HG02588 (cell line): ENCODE results near the gene AGMAT.
"Not testable (repeated sequence)": the region's sequence is repeated elsewhere in the genome, so short reads cannot be mapped to it uniquely, and the experiment has no call there.

ENCODE experiments used
- ATAC-seq: cut with Tn5 transposase; IDR thresholded peaks from one replicate; pipeline ENCODE4 v1.9.1; 2021; ENCODE audit warnings: mild to moderate bottlenecking, moderate library complexity; ENCODE audit not compliant: unreplicated experiment

The AGMAT gene

GRCh38 chr1:15616373-15617172, 31.7 kb upstream of the AGMAT start:
- peak; percentile 10 for ATAC-seq

GRCh38 chr1:15610167-15610566, 25.3 kb upstream of the AGMAT start:
- ATAC-seq = no peak

- no peak for ATAC-seq
These were observed 24.8 kb upstream of the AGMAT start for GRCh38 chr1:15609631-15610030.

GRCh38 chr1:15605398-15606383, 20.8 kb upstream of the AGMAT start:
- no peak for ATAC-seq

GRCh38 chr1:15604400-15604799, 19.5 kb upstream of the AGMAT start:
- not testable (repeated sequence) for ATAC-seq

GRCh38 chr1:15603966-15604282, 19.1 kb upstream of the AGMAT start:
- ATAC-seq = not testable (repeated sequence)

GRCh38 chr1:15603050-15603965, 18.5 kb upstream of the AGMAT start:
- ATAC-seq = peak; percentile 91

- no peak for ATAC-seq
These were observed 13.6 kb upstream of the AGMAT start for GRCh38 chr1:15598436-15598835.

GRCh38 chr1:15595809-15596617, 11.2 kb upstream of the AGMAT start:
- no peak for ATAC-seq

GRCh38 chr1:15592285-15592684, 7.4 kb upstream of the AGMAT start:
- ATAC-seq = no peak

GRCh38 chr1:15583016-15583706, 1.7 kb downstream of the AGMAT start:
- no peak for ATAC-seq

GRCh38 chr1:15579683-15580047, 5.2 kb downstream of the AGMAT start:
- ATAC-seq = no peak

GRCh38 chr1:15578921-15579682, 5.7 kb downstream of the AGMAT start:
- ATAC-seq = no peak

GRCh38 chr1:15577691-15578090, 7.2 kb downstream of the AGMAT start:
- ATAC-seq = no peak

- no peak for ATAC-seq
These were observed 9.2 kb downstream of the AGMAT start for GRCh38 chr1:15575549-15576150.

- ATAC-seq = no peak
These were observed 10.1 kb downstream of the AGMAT start for GRCh38 chr1:15574741-15575140.

GRCh38 chr1:15573477-15573876, 11.4 kb downstream of the AGMAT start:
- ATAC-seq = no peak

GRCh38 chr1:15571266-15571665, 13.6 kb downstream of the AGMAT start:
- no peak for ATAC-seq
